K562 (cell line): ENCODE data around the gene HYPK. TPM values are rescaled to one million over a fixed set of nuclear protein-coding genes. Genes with fewer than 3 reads are reported as not detected.

Source experiments
- ATAC-seq: fragments of 200-7000 bp; cut with Tn5 transposase; 3 replicates; pipeline ENCODE4 v1.9.1; 2020; ENCODE audit warnings: moderate library complexity
- BruUV-seq: library from RNA; stranded (reverse); fragments of 400-500 nt; replicated peaks from 2 replicates; lab custom pipeline; 2021; lab: Mats Ljungman, UMichigan
- CTCF ChIA-PET: fragments of 300-600 bp; formaldehyde crosslinking; extraction: SDS; loops from one replicate; lab custom pipeline; 2021; ENCODE audit warnings: low intra/inter-chr PET ratio; lab: Yijun Ruan, JAX
- POLR2A ChIA-PET: fragments of 300-600, 350-650 bp; sonication (Branson Sonifier 250); formaldehyde crosslinking; extraction: SDS; loops from one replicate; lab custom pipeline; 2021; ENCODE audit warnings: antibody characterized with exemption, inconsistent platforms; lab: Yijun Ruan, JAX
- DNase-seq, 4 experiments: peaks; one replicate each; pipeline versions ENCODE4 v3.0.0 to v3.0.0-alpha.2; 2011 to 2018; ENCODE audit warnings: low spot score in 3 of 4, mixed read lengths in 3 of 4; ENCODE audit errors: extremely low read depth in 1 of 4
- FAIRE-seq: peaks from 2 replicates; lab custom pipeline; 2011; peaks lifted over from hg19 to GRCh38; lab: Jason Lieb, UNC
- H2AFZ ChIP-seq: 2 replicates; pipeline ENCODE4 v1.6.0; 2011; ENCODE audit warnings: low read depth, low read length, control low read depth, inconsistent platforms
- H3K27ac ChIP-seq: fragments of 200-600 bp; 3 replicates; pipeline ENCODE4 v1.8.0; 2011; ENCODE audit warnings: low read depth, mild to moderate bottlenecking, control low read depth, inconsistent platforms, low read length, moderate library complexity, mixed read lengths; ENCODE audit errors: extremely low read depth
- H3K27me3 ChIP-seq, 2 experiments: fragments of 300-600 bp in 1 of 2; 2 replicates in 1 of 2; 3 replicates in 1 of 2; pipeline versions ENCODE4 v1.6.0 to v1.8.0; 2011; ENCODE audit warnings: inconsistent platforms in 2 of 2, low read length in 2 of 2, mild to moderate bottlenecking in 1 of 2, mixed read lengths in 1 of 2, moderate library complexity in 1 of 2; ENCODE audit not compliant: control insufficient read depth in 2 of 2, insufficient read depth in 2 of 2
- H3K36me3 ChIP-seq: fragments of 300-600 bp; 3 replicates; pipeline ENCODE4 v1.8.0; 2011; ENCODE audit warnings: mild to moderate bottlenecking, low read length, inconsistent platforms; ENCODE audit not compliant: control insufficient read depth, insufficient read depth
- H3K4me1 ChIP-seq, 2 experiments: fragments of 200-600 bp in 1 of 2; replicated peaks in 1 of 2; 2 replicates in 1 of 2; 3 replicates in 1 of 2; pipeline versions ENCODE4 v1.5.1 to v1.8.0; 2011; ENCODE audit warnings: inconsistent platforms in 2 of 2, low read length in 2 of 2, mild to moderate bottlenecking in 1 of 2, mixed read lengths in 1 of 2, moderate library complexity in 1 of 2; ENCODE audit not compliant: control insufficient read depth in 2 of 2, insufficient read depth in 2 of 2
- H3K4me2 ChIP-seq: 2 replicates; pipeline ENCODE4 v1.6.1; 2011; ENCODE audit warnings: low read length, control low read depth, inconsistent platforms, mixed read lengths; ENCODE audit not compliant: insufficient read depth
- H3K4me3 ChIP-seq: fragments of 200-600 bp; sonication (generic), shearing (Covaris generic); 2 replicates; pipeline ENCODE4 v1.5.1; 2016; ENCODE audit warnings: control low read depth, inconsistent platforms
- H3K79me2 ChIP-seq: fragments of 200-600 bp; 3 replicates; pipeline ENCODE4 v1.8.0; 2011; ENCODE audit warnings: low read length, inconsistent platforms; ENCODE audit not compliant: control insufficient read depth, insufficient read depth
- H3K9ac ChIP-seq, 2 experiments: 2 replicates each; pipeline versions ENCODE4 v1.6.0 to v1.6.1; 2011; ENCODE audit warnings: low read depth in 2 of 2, low read length in 2 of 2, control low read depth in 1 of 2, inconsistent platforms in 1 of 2, mild to moderate bottlenecking in 1 of 2, mixed read lengths in 1 of 2; ENCODE audit not compliant: insufficient read depth in 1 of 2
- H3K9me1 ChIP-seq: one replicate; pipeline ENCODE4 v1.6.0; 2011; ENCODE audit warnings: inconsistent platforms, mild to moderate bottlenecking, low read length, moderate library complexity; ENCODE audit not compliant: control insufficient read depth, insufficient read depth
- H3K9me3 ChIP-seq: replicated peaks from 2 replicates; pipeline ENCODE4 v1.5.1; 2011; ENCODE audit warnings: low read depth, low read length, inconsistent platforms; ENCODE audit not compliant: control insufficient read depth, insufficient read depth
- H4K20me1 ChIP-seq: replicated peaks from 2 replicates; pipeline ENCODE4 v1.6.1; 2011; ENCODE audit warnings: low read length, inconsistent platforms, mixed read lengths; ENCODE audit not compliant: control insufficient read depth, insufficient read depth
- BMI1 ChIP-seq: fragments of 150-350 bp; IDR thresholded peaks from 2 replicates; pipeline ENCODE4 v1.6.1; 2014; ENCODE audit warnings: low read length
- CBX8 ChIP-seq: fragments of 200-600 bp; sonication (generic); IDR thresholded peaks from 2 replicates; pipeline ENCODE4 v1.6.1; 2012; ENCODE audit warnings: borderline replicate concordance, mixed run types, low read depth, mild to moderate bottlenecking, moderate library complexity, mixed read lengths, low read length, control low read depth, inconsistent platforms; ENCODE audit not compliant: poor library complexity, severe bottlenecking; ENCODE audit errors: extremely low read depth
- HDGF ChIP-seq: fragments of 450-650 bp; IDR thresholded peaks from 2 replicates; pipeline ENCODE4 v1.6.1; 2016
- NCOA6 ChIP-seq: fragments of 450-650 bp; IDR thresholded peaks from 2 replicates; pipeline ENCODE4 v1.6.1; 2017; ENCODE audit warnings: mild to moderate bottlenecking
- ZBTB12 ChIP-seq: fragments of 250-450 bp; sonication (Bioruptor Pico); IDR thresholded peaks from 2 replicates; pipeline ENCODE4 v1.4.0; 2020
- ZC3H8 ChIP-seq: fragments of 450-650 bp; IDR thresholded peaks from 2 replicates; pipeline ENCODE4 v1.6.1; 2017
- ZHX1 ChIP-seq: fragments of 150-350 bp; conservative IDR thresholded peaks from 2 replicates; pipeline ENCODE4 v1.6.1; 2014; ENCODE audit warnings: low read length
- WGBS: fragments of 100-300 bp; shearing (Covaris generic); methylation state at CpG from one replicate; pipeline ENCODE4 v1.1.6; 2016; ENCODE audit warnings: low coverage, mixed read lengths; ENCODE audit not compliant: insufficient coverage; ENCODE audit errors: missing lambda C conversion rate; 5-methylcytosine and 5-hydroxymethylcytosine counted together
- in situ Hi-C: fragments of 300-500 bp; cut with MboI; formaldehyde crosslinking; loops from 4 replicates; pipeline ENCODE4 v1.15.0; 2018; ENCODE audit warnings: inconsistent platforms, mixed read lengths
- intact Hi-C: fragments of 100-400 bp; cut with micrococcal nuclease; formaldehyde crosslinking; loops from 2 replicates; pipeline ENCODE4 v1.14.2; 2022
- polyA plus RNA-seq, 8 experiments: library from polyadenylated mRNA; depleted of rRNA in 4 of 8; stranded (reverse) in 5 of 8; unstranded in 3 of 8; fragments of >200 nt; fragmentation: Nextera tagmentation in 2 of 8; fragmentation: Illumina TruSeq in 1 of 8; extraction: Ambion mirVana in 2 of 8; extraction: Trizol in 1 of 8; gene quantifications; 2 replicates each; pipeline versions ENCODE4 v1.2.1 to v1.2.3, GENCODE V29; 2011 to 2014; ENCODE audit warnings: inconsistent platforms in 1 of 8, missing spikeins in 1 of 8
- total RNA-seq, 7 experiments: library from RNA; depleted of rRNA in 6 of 7; stranded (reverse); fragments of >200 nt in 6 of 7; fragmentation: Illumina TruSeq in 2 of 7; extraction: Trizol in 2 of 7; gene quantifications; 2 replicates each; pipeline versions ENCODE4 v1.2.1 to v1.2.3, GENCODE V29; 2011 to 2021; ENCODE audit warnings: low replicate concordance in 1 of 7
- TF ChIP-seq, protein P1 (sequence below): fragments of 250-450 bp; sonication (Bioruptor Pico); IDR thresholded peaks from 2 replicates; pipeline ENCODE4 v1.5.0; 2021; ENCODE audit warnings: mild to moderate bottlenecking, moderate library complexity

HYPK gene
- total and polyA plus RNA-seq, 9 of the 15 experiments (the other 6 are each of a cell fraction or from before 2014, with no cell fraction given) = 7.2 to 28.0 (median 21.1) TPM

GRCh38 chr15:43751885-43752284 is 48.5 kb upstream of the HYPK start:
- Histone ChIP-seq H3K4me1 (peaks cover 0 to 8% of the 10 kb centered on the region in 2 experiments; a peak in 2 of 5 replicates), H3K4me3 (no peak overlapping the region)
- TF ChIP-seq ZHX1 (no peak), BMI1 (no peak), CBX8 (no peak), ZC3H8 (no peak), NCOA6 (no peak), ZBTB12 (CRISPR knock-in tag) (no peak), HDGF (no peak)
- TF ChIP-seq, protein P1, sequence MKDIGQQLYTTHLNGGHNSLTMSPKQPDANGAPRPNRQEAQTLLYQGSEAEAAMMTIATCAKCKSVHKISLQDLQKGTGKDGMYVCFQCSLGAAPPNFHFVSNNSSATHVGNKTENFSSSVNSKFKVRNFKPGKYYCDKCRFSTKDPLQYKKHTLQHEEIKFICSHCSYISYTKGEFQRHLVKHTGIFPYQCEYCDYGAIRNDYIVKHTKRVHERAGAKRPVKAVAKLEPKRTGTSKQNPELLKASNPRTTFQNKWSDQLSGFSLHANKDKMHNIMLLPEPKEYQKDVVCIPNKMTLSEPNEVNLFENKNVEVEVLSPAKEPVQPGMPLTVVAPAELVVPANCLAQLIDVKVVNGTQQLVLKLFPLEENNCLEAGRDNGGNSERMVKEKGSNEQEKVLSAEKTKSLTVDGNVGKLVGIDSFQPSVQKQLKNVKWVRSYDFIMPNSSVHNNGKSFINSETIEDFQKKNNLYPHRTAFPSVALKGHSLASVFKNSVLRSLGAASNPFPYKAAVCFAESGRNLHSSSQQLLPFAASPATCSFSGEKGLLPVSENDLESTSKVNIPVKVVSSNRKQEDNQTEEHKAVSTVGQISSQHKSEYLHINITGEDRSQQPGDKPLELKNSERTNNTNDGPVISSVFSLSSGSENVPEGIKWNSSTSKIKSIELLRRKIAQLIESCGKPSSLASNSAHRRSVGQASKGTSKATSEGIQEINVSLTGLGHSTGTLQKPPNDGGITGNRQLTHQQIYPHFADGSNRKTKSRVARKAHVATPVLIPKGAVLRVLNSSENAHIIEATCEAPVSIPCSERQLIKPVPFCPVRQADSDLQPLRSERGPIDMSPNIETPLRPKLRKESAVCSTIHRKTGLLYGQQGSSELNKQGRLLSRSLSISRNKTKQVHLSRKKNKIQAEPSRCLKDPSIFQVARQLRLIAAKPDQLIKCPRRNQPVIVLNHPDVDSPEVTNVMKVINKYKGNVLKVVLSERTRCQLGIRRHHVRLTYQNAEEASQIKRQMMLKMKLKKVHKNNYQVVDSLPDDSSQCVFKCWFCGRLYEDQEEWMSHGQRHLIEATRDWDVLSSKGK (CRISPR knock-in tag) = no peak
- TF ChIP-seq, all 486 proteins: peak for 0
- Histone ChIP-seq H3K9ac (no peak overlapping the region), H3K4me2 (no peak overlapping the region), H3K36me3 (peaks cover 82% of the 10 kb centered on the region), H3K9me3 (no peaks in the 10 kb centered on the region), H3K79me2 (peaks cover 90% of the 10 kb centered on the region), H2AFZ (no peak overlapping the region), H3K27ac (no peak overlapping the region), H3K27me3 (no peaks in the 10 kb centered on the region), H3K9me1 (no peaks in the 10 kb centered on the region), H4K20me1 (peaks cover 22% of the 10 kb centered on the region; the same call in 1 of the 2 replicates)
- no peak for ATAC-seq
- ChIA-PET POLR2A (no interaction called here), CTCF (no interaction called here)
- no peak for FAIRE-seq
- intact Hi-C loops (no loop called here), in situ Hi-C loops (no loop called here)
- no TSS peak for BruUV-seq
- WGBS = 66% methylated on average over 6 of the region's 6 CpGs
- no peak for DNase-seq
